ENCODE data around the gene PPP1R13L.
A peak's percentile ranks its signal among the peaks of the same experiment; 100 is the strongest.
"Not testable (repeated sequence)": the region's sequence is repeated elsewhere in the genome, so short reads cannot be mapped to it uniquely, and the experiment has no call there.

The PPP1R13L gene

GRCh38 chr19:45429896-45430295 lies 25.0 kb upstream of the PPP1R13L start:
- not testable (repeated sequence) for DNase-seq

DNA sequence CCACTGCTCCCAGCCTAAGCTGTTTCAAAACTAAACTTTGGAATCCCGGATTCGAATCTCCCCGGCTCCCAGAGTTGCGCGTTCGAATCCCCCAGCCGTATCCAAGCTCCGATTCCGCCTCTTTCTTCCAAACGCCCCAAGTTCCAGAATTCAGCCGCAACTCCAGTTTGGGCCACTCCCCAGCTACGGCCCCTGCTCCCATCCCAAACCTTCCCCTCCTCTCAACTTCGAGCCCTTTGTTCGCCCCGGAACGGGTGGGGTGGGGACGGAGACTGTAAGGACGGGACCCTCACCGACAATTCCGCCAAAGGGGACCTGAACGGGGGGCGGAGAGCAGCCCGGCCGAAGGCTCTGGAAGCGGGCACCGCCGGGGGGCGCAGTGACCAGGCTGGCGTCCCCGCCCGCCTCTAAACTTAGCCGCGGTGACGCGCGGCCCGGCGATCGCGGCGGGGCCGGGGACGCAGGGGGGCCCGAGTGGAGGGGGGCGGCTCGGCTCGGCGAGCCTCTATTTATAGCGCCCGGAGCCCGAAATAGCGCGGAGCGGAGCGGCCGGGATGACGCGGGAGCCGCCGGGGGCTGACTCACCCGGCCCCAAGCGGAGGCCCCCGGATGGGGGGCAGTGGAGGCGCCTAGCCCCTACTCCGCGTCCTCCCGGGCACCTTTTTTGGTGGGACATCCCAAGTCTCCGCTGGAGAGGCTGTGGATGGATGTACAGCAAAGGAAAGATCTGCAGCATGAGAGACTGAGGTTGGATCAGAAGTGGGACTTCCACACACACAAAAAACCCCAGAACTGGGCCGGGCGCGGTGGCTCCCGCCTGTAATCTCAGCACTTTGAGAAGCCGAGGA lies 23.7 kb upstream of the PPP1R13L start:
- peak; percentile 29 to 48 for DNase-seq

GRCh38 chr19:45424191-45425058 lies 19.6 kb upstream of the PPP1R13L start:
- peak in 1 of 2 donors; percentile 55 for DNase-seq

GRCh38 chr19:45423589-45424190 lies 18.8 kb upstream of the PPP1R13L start, which contains the start of gene ERCC1:
Gene ERCC1, minus strand, starts transcription at chr19:45423917. Its CDS starts 543 bp downstream, at chr19:45423374.
- peak; percentile 72 to 91 for DNase-seq

GRCh38 chr19:45423033-45423588 lies 18.2 kb upstream of the PPP1R13L start:
- peak in 1 of 2 donors; percentile 91 for DNase-seq

GRCh38 chr19:45421947-45422498 lies 17.2 kb upstream of the PPP1R13L start:
- DNase-seq = no peak

- DNase-seq = no peak
These were observed 16.0 kb upstream of the PPP1R13L start for GRCh38 chr19:45420871-45421270.

- DNase-seq = no peak
These were observed 15.5 kb upstream of the PPP1R13L start for GRCh38 chr19:45420356-45420755.

GRCh38 chr19:45419895-45420294 lies 15.0 kb upstream of the PPP1R13L start:
- no peak for DNase-seq

DNA sequence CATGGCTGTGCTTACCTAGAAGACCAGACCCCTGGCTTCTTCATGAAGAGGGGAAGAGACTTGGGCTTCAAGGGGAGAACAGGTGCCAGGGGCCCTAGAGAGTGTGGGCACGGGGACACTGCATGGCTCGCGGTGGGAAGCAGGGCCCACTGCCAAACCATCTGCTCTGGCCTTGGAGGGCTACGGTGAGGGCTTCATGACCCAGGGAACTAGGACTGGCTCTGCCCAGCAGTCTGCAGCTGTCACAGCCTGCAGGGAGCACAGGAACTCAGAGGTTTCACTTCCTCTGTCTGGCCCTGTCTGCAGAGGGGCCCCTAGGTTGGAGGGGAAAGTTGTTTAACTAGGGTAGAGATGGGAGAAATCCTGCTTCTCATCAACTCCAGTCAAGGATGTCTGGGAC lies 14.5 kb upstream of the PPP1R13L start:
- DNase-seq = peak in 1 of 2 donors; percentile 69

DNA sequence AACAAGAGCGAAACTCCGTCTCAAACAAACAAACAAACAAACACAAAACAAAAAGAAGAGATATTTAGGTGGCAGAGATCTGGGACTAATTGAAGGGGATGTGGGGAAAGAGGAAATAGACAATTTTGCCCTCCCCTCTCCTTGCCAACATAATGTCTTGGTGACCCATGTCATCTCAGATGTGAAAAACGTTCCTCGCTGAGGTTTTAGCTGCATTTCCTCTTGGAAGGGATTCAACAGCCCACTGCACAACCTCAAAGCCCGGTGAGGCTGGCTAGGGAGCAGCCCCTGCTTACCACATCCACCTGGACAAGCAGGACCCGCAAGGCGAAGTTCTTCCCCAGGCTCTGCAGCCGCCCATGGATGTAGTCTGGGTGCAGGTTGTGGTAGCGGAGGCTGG lies 13.9 kb upstream of the PPP1R13L start:
- no peak for DNase-seq

DNA sequence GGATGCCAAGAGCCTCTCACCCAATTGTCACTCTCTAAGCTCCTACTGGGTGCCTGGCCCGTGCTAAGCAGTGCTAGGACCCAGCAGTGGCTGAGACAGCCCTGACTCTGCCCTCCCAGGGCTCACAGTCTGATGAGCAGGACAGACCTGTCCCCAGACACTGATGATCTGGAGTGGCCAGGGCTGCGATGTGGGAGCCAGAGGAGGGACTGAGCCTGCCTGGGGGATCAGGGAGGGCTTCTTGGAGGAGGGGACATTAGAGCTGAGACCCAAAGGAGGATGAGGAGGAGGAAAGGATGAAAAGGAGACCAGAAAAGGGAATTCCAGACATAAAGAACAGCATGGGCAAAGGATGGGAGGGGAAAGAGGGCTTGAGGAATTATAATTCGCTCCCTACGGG lies 12.3 kb upstream of the PPP1R13L start:
- DNase-seq = no peak

DNA sequence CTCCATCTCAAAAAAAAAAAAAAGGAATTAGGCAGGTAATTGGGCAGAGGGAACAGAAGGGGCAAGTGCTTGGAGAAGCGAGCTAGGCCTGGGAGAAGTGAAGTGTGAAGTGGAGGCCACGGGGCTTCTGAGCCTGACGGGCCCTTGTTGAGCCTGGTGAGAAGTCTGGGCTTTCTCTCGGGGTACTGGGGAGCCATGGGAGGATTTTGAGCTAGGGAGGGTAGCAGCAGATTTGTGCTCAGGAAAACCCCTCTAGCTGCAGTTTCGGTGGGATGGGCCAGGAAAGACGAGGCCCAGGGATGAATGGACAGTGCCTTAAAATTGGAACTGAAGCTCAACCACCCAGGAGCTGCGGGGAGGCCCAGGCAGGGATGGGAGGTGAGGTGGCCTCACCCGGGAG lies 9.6 kb upstream of the PPP1R13L start:
- DNase-seq = no peak

- DNase-seq = no peak
These were observed 8.6 kb upstream of the PPP1R13L start for GRCh38 chr19:45413497-45413896.

- DNase-seq = not testable (repeated sequence)
These were observed 5.5 kb upstream of the PPP1R13L start for GRCh38 chr19:45410330-45410729.

GRCh38 chr19:45409557-45409920 lies 4.7 kb upstream of the PPP1R13L start:
- DNase-seq = no peak

- no peak for DNase-seq
These were observed 4.1 kb upstream of the PPP1R13L start for GRCh38 chr19:45408830-45409556.

DNA sequence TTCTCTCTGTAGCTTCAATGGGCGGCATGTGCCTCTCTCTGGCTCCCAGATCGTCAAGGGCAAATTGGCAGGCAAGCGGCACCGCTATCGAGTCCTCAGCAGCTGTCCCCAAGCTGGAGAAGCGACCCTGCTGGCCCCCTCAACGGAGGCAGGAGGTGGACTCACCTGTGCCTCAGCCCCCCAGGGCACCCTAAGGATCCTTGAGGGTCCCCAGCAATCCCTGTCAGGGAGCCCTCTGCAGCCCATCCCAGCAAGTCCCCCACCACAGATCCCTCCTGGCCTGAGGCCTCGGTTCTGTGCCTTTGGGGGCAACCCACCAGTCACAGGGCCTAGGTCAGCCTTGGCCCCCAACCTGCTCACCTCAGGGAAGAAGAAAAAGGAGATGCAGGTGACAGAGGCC lies 3.3 kb upstream of the PPP1R13L start:
- DNase-seq = no peak

GRCh38 chr19:45407585-45407984 lies 2.7 kb upstream of the PPP1R13L start:
- DNase-seq = not testable (repeated sequence)

DNA sequence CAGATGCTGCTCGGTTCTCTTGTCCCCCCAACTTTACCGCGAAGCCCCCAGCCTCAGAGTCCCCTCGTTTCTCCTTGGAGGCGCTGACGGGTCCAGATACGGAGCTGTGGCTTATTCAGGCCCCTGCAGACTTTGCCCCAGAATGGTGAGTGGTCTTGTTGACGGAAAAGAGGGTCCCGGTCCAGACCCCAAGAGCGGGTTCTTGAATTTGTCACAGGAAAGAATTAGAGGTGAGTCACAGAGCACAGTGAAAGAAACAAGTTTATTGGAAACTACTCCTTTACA lies 2.2 kb upstream of the PPP1R13L start:
- no peak for DNase-seq

DNA sequence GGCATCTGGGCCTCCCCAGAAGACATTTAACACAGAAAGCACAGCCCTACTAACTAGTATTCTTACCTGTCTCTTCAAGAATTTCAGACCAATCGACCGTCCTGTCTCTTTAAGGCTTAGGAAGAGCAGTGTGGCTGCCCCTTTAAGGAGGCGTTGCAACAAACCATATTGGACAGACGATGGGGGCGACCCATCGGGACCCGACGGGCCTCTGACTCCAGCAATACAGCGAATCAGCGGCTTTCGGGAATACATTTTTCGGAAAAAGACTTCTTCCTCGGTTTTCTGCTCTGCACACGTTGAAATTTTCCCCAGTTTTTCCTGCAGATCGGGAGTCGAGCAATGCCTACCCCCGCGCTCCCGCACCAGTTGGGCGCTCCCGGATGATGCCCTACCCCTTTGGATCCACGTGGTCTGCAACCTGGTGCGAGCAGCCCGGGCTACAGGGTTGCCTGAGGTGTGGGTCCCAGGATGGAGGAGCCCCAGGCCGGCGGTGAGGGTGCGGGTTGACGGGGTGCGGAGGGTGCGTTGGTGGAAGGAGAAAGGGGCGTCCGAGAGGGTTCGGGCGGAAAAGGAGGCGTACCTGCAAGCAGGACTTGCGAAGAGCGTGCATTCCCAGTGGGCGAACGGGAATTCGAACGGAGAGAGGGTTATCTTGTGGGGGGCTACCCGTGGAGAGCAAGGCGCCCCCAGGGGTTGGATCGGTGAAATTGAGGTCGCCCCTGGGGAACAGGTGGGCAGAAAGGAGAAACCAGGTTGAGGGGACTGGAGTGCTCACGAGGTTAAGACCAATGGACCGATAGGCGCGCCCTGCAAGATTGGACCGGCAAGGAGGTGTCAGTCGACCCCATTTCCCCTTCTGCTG lies 1.6 kb upstream of the PPP1R13L start, which contains the start of gene POLR1G:
POLR1G (plus strand) TSS at position 419 of the 865 bp plus-strand sequence; CDS start at position 472, 53 bp downstream.
- DNase-seq = peak; percentile 72 to 81

Measured in CD4-positive, alpha-beta T cell treated with Interleukin-1 beta for 1 hour (primary cell).